HepG2 (cell line): ENCODE data around the gene ANAPC5. TPM values are rescaled to one million over a fixed set of nuclear protein-coding genes. Genes with fewer than 3 reads are reported as not detected.

Experiments
- BCLAF1 ChIP-seq: fragments of 450-650 bp; IDR thresholded peaks from 2 replicates; pipeline ENCODE4 v1.6.1; 2017; ENCODE audit warnings: mild to moderate bottlenecking
- EZH2 ChIP-seq: conservative IDR thresholded peaks from 2 replicates; pipeline ENCODE4 v1.6.1; 2012; ENCODE audit warnings: mild to moderate bottlenecking, low read depth, low read length, moderate library complexity
- IRX3 ChIP-seq: sonication (generic); formaldehyde crosslinking; IDR thresholded peaks from 2 replicates; pipeline ENCODE4 v1.8.1; 2023; ENCODE audit warnings: mild to moderate bottlenecking, low read depth, missing genetic modification reagents, borderline replicate concordance
- KMT2B ChIP-seq: IDR thresholded peaks from 2 replicates; pipeline ENCODE4 v1.6.1; 2016; ENCODE audit warnings: missing genetic modification reagents, missing compliant biosample characterization
- STAT6 ChIP-seq: sonication (generic); formaldehyde crosslinking; IDR thresholded peaks from 2 replicates; pipeline ENCODE4 v1.4.0; 2020; ENCODE audit warnings: missing genetic modification reagents, mild to moderate bottlenecking, borderline replicate concordance
- TOE1 ChIP-seq: sonication (generic); formaldehyde crosslinking; IDR thresholded peaks from 2 replicates; pipeline ENCODE4 v1.4.0; 2020; ENCODE audit warnings: mild to moderate bottlenecking, missing genetic modification reagents
- ZNF383 ChIP-seq: sonication (generic); formaldehyde crosslinking; IDR thresholded peaks from 2 replicates; pipeline ENCODE4 v1.4.0; 2020; ENCODE audit warnings: missing genetic modification reagents, mild to moderate bottlenecking, borderline replicate concordance
- ZXDC ChIP-seq: sonication (generic); formaldehyde crosslinking; IDR thresholded peaks from 2 replicates; pipeline ENCODE4 v1.5.0; 2020; ENCODE audit warnings: mild to moderate bottlenecking, missing genetic modification reagents
- polyA plus RNA-seq, 8 experiments: library from polyadenylated mRNA; depleted of rRNA in 3 of 8; stranded (reverse) in 7 of 8; unstranded in 1 of 8; fragments of >200 nt; fragmentation: Illumina TruSeq in 4 of 8; extraction: Trizol in 4 of 8; gene quantifications; 2 replicates each; pipeline versions ENCODE4 v1.2.1 to v1.2.3, GENCODE V29; 2011 to 2016; ENCODE audit warnings: low read depth in 4 of 8, missing spikeins in 1 of 8, mixed read lengths in 1 of 8; ENCODE audit not compliant: insufficient read depth in 1 of 8
- total RNA-seq, 5 experiments: library from RNA; depleted of rRNA; stranded (reverse); fragments of >200 nt; fragmentation: Illumina TruSeq; extraction: Trizol; gene quantifications; 2 replicates each; pipeline ENCODE4 v1.2.3, GENCODE V29; 2016; ENCODE audit warnings: low read depth in 1 of 5
- TF ChIP-seq, protein P1 (sequence below): fragments of 450-650 bp; IDR thresholded peaks from 2 replicates; pipeline ENCODE4 v1.6.1; 2017
- TF ChIP-seq, protein P2 (sequence below): sonication (generic); formaldehyde crosslinking; IDR thresholded peaks from 2 replicates; pipeline ENCODE4 v1.4.0; 2020; ENCODE audit warnings: missing genetic modification reagents, borderline replicate concordance

ANAPC5 gene
- total and polyA plus RNA-seq, 2 of the 13 experiments (the other 11 are each of a cell fraction or from before 2014, with no cell fraction given), result 146 to 161 TPM

- TF ChIP-seq STAT6 (CRISPR knock-in tag) (no peak), ZXDC (no peak), KMT2B (CRISPR knock-in tag) (no peak), EZH2 (no peak), BCLAF1 (no peak), ZNF383 (CRISPR knock-in tag) (no peak), TOE1 (no peak), IRX3 (no peak)
- TF ChIP-seq, protein P1, sequence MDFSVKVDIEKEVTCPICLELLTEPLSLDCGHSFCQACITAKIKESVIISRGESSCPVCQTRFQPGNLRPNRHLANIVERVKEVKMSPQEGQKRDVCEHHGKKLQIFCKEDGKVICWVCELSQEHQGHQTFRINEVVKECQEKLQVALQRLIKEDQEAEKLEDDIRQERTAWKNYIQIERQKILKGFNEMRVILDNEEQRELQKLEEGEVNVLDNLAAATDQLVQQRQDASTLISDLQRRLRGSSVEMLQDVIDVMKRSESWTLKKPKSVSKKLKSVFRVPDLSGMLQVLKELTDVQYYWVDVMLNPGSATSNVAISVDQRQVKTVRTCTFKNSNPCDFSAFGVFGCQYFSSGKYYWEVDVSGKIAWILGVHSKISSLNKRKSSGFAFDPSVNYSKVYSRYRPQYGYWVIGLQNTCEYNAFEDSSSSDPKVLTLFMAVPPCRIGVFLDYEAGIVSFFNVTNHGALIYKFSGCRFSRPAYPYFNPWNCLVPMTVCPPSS, result no peak
- TF ChIP-seq, protein P2, sequence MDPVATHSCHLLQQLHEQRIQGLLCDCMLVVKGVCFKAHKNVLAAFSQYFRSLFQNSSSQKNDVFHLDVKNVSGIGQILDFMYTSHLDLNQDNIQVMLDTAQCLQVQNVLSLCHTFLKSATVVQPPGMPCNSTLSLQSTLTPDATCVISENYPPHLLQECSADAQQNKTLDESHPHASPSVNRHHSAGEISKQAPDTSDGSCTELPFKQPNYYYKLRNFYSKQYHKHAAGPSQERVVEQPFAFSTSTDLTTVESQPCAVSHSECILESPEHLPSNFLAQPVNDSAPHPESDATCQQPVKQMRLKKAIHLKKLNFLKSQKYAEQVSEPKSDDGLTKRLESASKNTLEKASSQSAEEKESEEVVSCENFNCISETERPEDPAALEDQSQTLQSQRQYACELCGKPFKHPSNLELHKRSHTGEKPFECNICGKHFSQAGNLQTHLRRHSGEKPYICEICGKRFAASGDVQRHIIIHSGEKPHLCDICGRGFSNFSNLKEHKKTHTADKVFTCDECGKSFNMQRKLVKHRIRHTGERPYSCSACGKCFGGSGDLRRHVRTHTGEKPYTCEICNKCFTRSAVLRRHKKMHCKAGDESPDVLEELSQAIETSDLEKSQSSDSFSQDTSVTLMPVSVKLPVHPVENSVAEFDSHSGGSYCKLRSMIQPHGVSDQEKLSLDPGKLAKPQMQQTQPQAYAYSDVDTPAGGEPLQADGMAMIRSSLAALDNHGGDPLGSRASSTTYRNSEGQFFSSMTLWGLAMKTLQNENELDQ (CRISPR knock-in tag), result no peak
Measured at GRCh38 chr12:121376754-121377697, 24.8 kb upstream of the ANAPC5 start (continued).
